HepG2 (cell line): ENCODE data around the gene DCD. TPM values are rescaled to one million over a fixed set of nuclear protein-coding genes. Genes with fewer than 3 reads are reported as not detected.

Experiments used
- ATAC-seq: fragments of 200-7000 bp; cut with Tn5 transposase; 3 replicates; pipeline ENCODE4 v1.9.1; 2020; ENCODE audit warnings: mild to moderate bottlenecking, moderate library complexity
- BruUV-seq: library from RNA; stranded (reverse); fragments of 400-500 nt; replicated peaks from 2 replicates; lab custom pipeline; 2021; lab: Mats Ljungman, UMichigan
- CTCF ChIA-PET: fragments of 300-600 bp; formaldehyde crosslinking; extraction: SDS; loops from one replicate; lab custom pipeline; 2021; ENCODE audit warnings: low total read pairs, inconsistent platforms, low intra/inter-chr PET ratio; lab: Yijun Ruan, JAX
- POLR2A ChIA-PET: fragments of 350-600 bp; sonication (Branson Sonifier 250); formaldehyde crosslinking; loops from one replicate; lab custom pipeline; 2020; ENCODE audit warnings: antibody characterized with exemption, inconsistent platforms; lab: Yijun Ruan, JAX
- DNase-seq: peaks from one replicate; pipeline ENCODE4 v3.0.0-alpha.2; 2015; ENCODE audit warnings: low spot score
- FAIRE-seq: peaks from 3 replicates; lab custom pipeline; 2011; peaks lifted over from hg19 to GRCh38; lab: Jason Lieb, UNC
- H2AFZ ChIP-seq: one replicate; pipeline ENCODE4 v1.6.1; 2011; ENCODE audit warnings: low read length, inconsistent platforms
- H3K27ac ChIP-seq: fragments of 300-600 bp; 3 replicates; pipeline ENCODE4 v1.8.0; 2011; ENCODE audit warnings: mixed run types, mild to moderate bottlenecking, mixed read lengths, low read length, inconsistent platforms; ENCODE audit not compliant: insufficient read depth; ENCODE audit errors: extremely low read length
- H3K27me3 ChIP-seq, 2 experiments: fragments of 200-600 bp in 1 of 2; 2 replicates in 1 of 2; 3 replicates in 1 of 2; pipeline versions ENCODE4 v1.6.0 to v1.8.0; 2011; ENCODE audit warnings: low read length in 2 of 2, mild to moderate bottlenecking in 2 of 2, moderate library complexity in 2 of 2, inconsistent platforms in 1 of 2; ENCODE audit not compliant: insufficient read depth in 2 of 2, control insufficient read depth in 1 of 2
- H3K36me3 ChIP-seq, 2 experiments: fragments of 200-600 bp in 1 of 2; replicated peaks in 1 of 2; 2 replicates in 1 of 2; 3 replicates in 1 of 2; pipeline versions ENCODE4 v1.5.1 to v1.8.0; 2011; ENCODE audit warnings: low read length in 2 of 2, inconsistent platforms in 1 of 2; ENCODE audit not compliant: insufficient read depth in 2 of 2, control insufficient read depth in 1 of 2
- H3K4me1 ChIP-seq: 2 replicates; pipeline ENCODE4 v1.5.1; 2012; ENCODE audit warnings: low read length, inconsistent platforms; ENCODE audit not compliant: insufficient read depth
- H3K4me2 ChIP-seq: 2 replicates; pipeline ENCODE4 v1.6.0; 2011; ENCODE audit warnings: low read depth, low read length, inconsistent platforms
- H3K4me3 ChIP-seq, 3 experiments: fragments of 200-600 bp in 1 of 3; sonication (generic), shearing (Covaris generic) in 1 of 3; replicated peaks in 1 of 3; 2 replicates each; pipeline ENCODE4 v1.5.1; 2011 to 2016; ENCODE audit warnings: low read length in 3 of 3, inconsistent platforms in 2 of 3, low read depth in 2 of 3, mild to moderate bottlenecking in 2 of 3, control low read depth in 1 of 3, mixed read lengths in 1 of 3; ENCODE audit not compliant: insufficient read depth in 1 of 3
- H3K79me2 ChIP-seq: one replicate; pipeline ENCODE4 v1.6.1; 2011; ENCODE audit warnings: low read length, inconsistent platforms; ENCODE audit not compliant: insufficient read depth
- H3K9ac ChIP-seq: 2 replicates; pipeline ENCODE4 v1.6.0; 2011; ENCODE audit warnings: mild to moderate bottlenecking, low read depth, low read length, inconsistent platforms; ENCODE audit not compliant: insufficient read depth
- H3K9me3 ChIP-seq: 2 replicates; pipeline ENCODE4 v1.5.1; 2012; ENCODE audit warnings: mild to moderate bottlenecking, low read length
- H4K20me1 ChIP-seq: 2 replicates; pipeline ENCODE4 v1.6.0; 2011; ENCODE audit warnings: inconsistent platforms, mild to moderate bottlenecking, low read length, moderate library complexity; ENCODE audit not compliant: insufficient read depth
- FOSL1 ChIP-seq: sonication (generic); formaldehyde crosslinking; IDR thresholded peaks from 2 replicates; pipeline ENCODE4 v1.9.0; 2021; ENCODE audit warnings: missing genetic modification reagents, borderline replicate concordance
- HIC2 ChIP-seq: sonication (generic); formaldehyde crosslinking; IDR thresholded peaks from 2 replicates; pipeline ENCODE4 v1.9.0; 2022; ENCODE audit warnings: low read depth, missing genetic modification reagents
- KDM5B ChIP-seq: sonication (generic); formaldehyde crosslinking; IDR thresholded peaks from 2 replicates; pipeline ENCODE4 v1.4.0; 2020; ENCODE audit warnings: missing genetic modification reagents, mild to moderate bottlenecking, borderline replicate concordance
- MTF2 ChIP-seq: sonication (generic); formaldehyde crosslinking; IDR thresholded peaks from 2 replicates; pipeline ENCODE4 v1.5.0; 2020; ENCODE audit warnings: missing genetic modification reagents, borderline replicate concordance
- POLR2AphosphoS5 ChIP-seq: IDR thresholded peaks from 2 replicates; pipeline ENCODE4 v1.6.1; 2012; ENCODE audit warnings: low read depth, low read length
- PRDM4 ChIP-seq: sonication (generic); formaldehyde crosslinking; IDR thresholded peaks from 2 replicates; pipeline ENCODE4 v1.9.0; 2021; ENCODE audit warnings: missing genetic modification reagents, borderline replicate concordance
- REST ChIP-seq, 2 experiments: IDR thresholded peaks; 2 replicates each; pipeline ENCODE4 v1.6.1; 2011 to 2012; ENCODE audit warnings: low read length in 2 of 2, borderline replicate concordance in 1 of 2, low read depth in 1 of 2, mild to moderate bottlenecking in 1 of 2, moderate library complexity in 1 of 2
- SAFB2 ChIP-seq: sonication (generic); formaldehyde crosslinking; IDR thresholded peaks from 2 replicates; pipeline ENCODE4 v1.5.1; 2020; ENCODE audit warnings: missing genetic modification reagents, low read depth, mild to moderate bottlenecking, borderline replicate concordance
- ZNF326 ChIP-seq: sonication (generic); formaldehyde crosslinking; IDR thresholded peaks from 2 replicates; pipeline ENCODE4 v1.4.0; 2020; ENCODE audit warnings: missing genetic modification reagents, borderline replicate concordance
- ZNF558 ChIP-seq: sonication (generic); formaldehyde crosslinking; IDR thresholded peaks from 2 replicates; pipeline ENCODE4 v1.9.0; 2022; ENCODE audit warnings: mild to moderate bottlenecking, missing genetic modification reagents, borderline replicate concordance
- ZNF589 ChIP-seq: sonication (generic); formaldehyde crosslinking; conservative IDR thresholded peaks from 2 replicates; pipeline ENCODE4 v1.8.0; 2022; ENCODE audit warnings: mild to moderate bottlenecking, moderate library complexity, missing genetic modification reagents
- ZNF800 ChIP-seq: sonication (generic); formaldehyde crosslinking; IDR thresholded peaks from 2 replicates; pipeline ENCODE4 v1.4.0; 2020; ENCODE audit warnings: missing genetic modification reagents
- ZSCAN21 ChIP-seq: sonication (generic); formaldehyde crosslinking; IDR thresholded peaks from 2 replicates; pipeline ENCODE4 v1.8.0; 2022; ENCODE audit warnings: mild to moderate bottlenecking, missing genetic modification reagents, moderate library complexity, borderline replicate concordance
- WGBS: methylation state at CpG from one replicate; pipeline ENCODE4 v1.1.6; 2017; ENCODE audit warnings: low lambda C conversion rate; 5-methylcytosine and 5-hydroxymethylcytosine counted together
- in situ Hi-C: cut with HindIII; loops from 2 replicates; pipeline ENCODE4 v1.10.0; 2017; ENCODE audit warnings: low pct_unique_long_range_greater_than_20kb; ENCODE audit not compliant: extremely low pct_ligation_motif_present
- intact Hi-C: fragments of 100-400 bp; cut with micrococcal nuclease; formaldehyde crosslinking; loops from one replicate; pipeline ENCODE4 v1.10.0; 2022; ENCODE audit not compliant: unreplicated experiment
- polyA plus RNA-seq, 8 experiments: library from polyadenylated mRNA; depleted of rRNA in 3 of 8; stranded (reverse) in 7 of 8; unstranded in 1 of 8; fragments of >200 nt; fragmentation: Illumina TruSeq in 4 of 8; extraction: Trizol in 4 of 8; gene quantifications; 2 replicates each; pipeline versions ENCODE4 v1.2.1 to v1.2.3, GENCODE V29; 2011 to 2016; ENCODE audit warnings: low read depth in 4 of 8, missing spikeins in 1 of 8, mixed read lengths in 1 of 8; ENCODE audit not compliant: insufficient read depth in 1 of 8
- total RNA-seq, 5 experiments: library from RNA; depleted of rRNA; stranded (reverse); fragments of >200 nt; fragmentation: Illumina TruSeq; extraction: Trizol; gene quantifications; 2 replicates each; pipeline ENCODE4 v1.2.3, GENCODE V29; 2016; ENCODE audit warnings: low read depth in 1 of 5

Gene DCD
- total and polyA plus RNA-seq, 2 of the 13 experiments (the other 11 are each of a cell fraction or from before 2014, with no cell fraction given), result not detected

GRCh38 chr12:54648265-54648664 is at the start of gene DCD (continued):
- TF ChIP-seq REST (IDR thresholded peaks at IDR 0.05; ENCODE audit: borderline replicate concordance in 1 of 2, low read depth in 1 of 2, low read length in 2 of 2), result no peak

- Histone ChIP-seq H3K4me1 (no peaks in the 10 kb centered on the region), H3K36me3 (no peaks in the 10 kb centered on the region), H3K4me2 (no peak overlapping the region), H3K79me2 (no peaks in the 10 kb centered on the region), H3K9ac (no peak overlapping the region), H3K9me3 (no peaks in the 10 kb centered on the region), H3K4me3 (no peak overlapping the region), H3K27me3 (no peaks in the 10 kb centered on the region; a peak in 1 of 5 replicates), H4K20me1 (no peaks in the 10 kb centered on the region), H3K27ac (no peak overlapping the region), H2AFZ (no peak overlapping the region)
- WGBS, result 0% methylated on average over 1 of the region's 1 CpG
- CTCF ChIA-PET, result no interaction called here
- DNase-seq (no peak), FAIRE-seq (no peak), ATAC-seq (no peak)
- intact Hi-C loops, result no loop called here
- POLR2A ChIA-PET, result no interaction called here
- BruUV-seq, result no TSS peak
- in situ Hi-C loops, result no loop called here
- no peak for TF ChIP-seq MTF2 (CRISPR knock-in tag)
- TF ChIP-seq ZSCAN21, result no peak
- TF ChIP-seq ZNF800 (CRISPR knock-in tag), result no peak
- no peak for TF ChIP-seq POLR2AphosphoS5
- no peak for TF ChIP-seq ZNF326 (CRISPR knock-in tag)
- TF ChIP-seq KDM5B (CRISPR knock-in tag), result no peak
- TF ChIP-seq HIC2 (CRISPR knock-in tag), result no peak
- no peak for TF ChIP-seq PRDM4
- no peak for TF ChIP-seq ZNF589 (CRISPR knock-in tag)
- no peak for TF ChIP-seq SAFB2 (CRISPR knock-in tag)
- TF ChIP-seq ZNF558, result no peak
- TF ChIP-seq FOSL1, result no peak
These were observed 49.7 kb upstream of the DCD start for GRCh38 chr12:54697851-54698250.
